NT2/D1 (cell line): Measurements from ENCODE around the gene WDFY4.

Experiments used
- SUZ12 ChIP-seq: IDR thresholded peaks from 2 replicates; pipeline ENCODE4 v1.6.1; 2011; ENCODE audit not compliant: insufficient read length, insufficient read depth; ENCODE audit errors: extremely low read depth
- YY1 ChIP-seq: IDR thresholded peaks from 2 replicates; pipeline ENCODE4 v1.6.1; 2011; ENCODE audit not compliant: insufficient read length, insufficient read depth
- ZNF274 ChIP-seq: IDR thresholded peaks from 2 replicates; pipeline ENCODE4 v1.6.1; 2011; ENCODE audit warnings: mild to moderate bottlenecking, low read depth, low read length

DNA sequence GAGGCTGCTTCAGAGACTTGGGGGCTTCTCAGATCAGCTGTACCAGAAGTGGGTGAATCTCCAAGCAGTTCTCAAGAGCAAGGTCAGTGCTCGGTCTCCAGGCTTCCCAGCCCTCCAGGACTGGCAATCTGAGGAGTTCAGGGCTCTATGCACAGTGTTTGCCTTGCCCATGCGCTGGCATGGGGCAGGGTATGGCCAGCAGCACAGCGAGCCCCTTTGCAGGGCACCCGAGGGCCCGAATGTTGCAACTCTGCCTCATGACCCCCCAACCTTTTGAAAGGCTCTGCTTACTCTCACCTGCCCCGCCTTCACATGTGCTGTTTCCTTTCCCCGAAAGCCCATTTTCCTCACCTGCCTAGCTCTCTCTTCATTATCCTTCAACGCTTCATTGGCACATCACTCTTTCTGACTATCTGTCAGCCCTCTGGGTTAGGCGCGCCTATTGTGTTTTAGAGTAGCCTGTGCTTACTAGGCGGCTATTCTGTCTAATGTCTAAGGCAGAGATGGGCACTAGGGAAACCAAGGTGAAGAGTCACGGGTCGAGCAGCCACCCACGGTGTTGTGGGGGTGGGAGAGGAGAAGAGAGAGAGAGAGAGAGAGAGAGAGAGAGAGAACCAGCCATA, 83.6 kb downstream of the WDFY4 start:
- TF ChIP-seq ZNF274 = no peak
- no peak for TF ChIP-seq YY1
- TF ChIP-seq SUZ12 = no peak
